ENCODE data around the gene NEK4. TPM values are rescaled to one million over a fixed set of nuclear protein-coding genes. Genes with fewer than 3 reads are reported as not detected.
A peak's percentile ranks its signal among the peaks of the same experiment; 100 is the strongest.

NEK4 gene
- total and polyA plus RNA-seq, 2 of the 13 experiments (the other 11 are each of a cell fraction or from before 2014, with no cell fraction given) = 16.5 to 38.0 TPM

DNA sequence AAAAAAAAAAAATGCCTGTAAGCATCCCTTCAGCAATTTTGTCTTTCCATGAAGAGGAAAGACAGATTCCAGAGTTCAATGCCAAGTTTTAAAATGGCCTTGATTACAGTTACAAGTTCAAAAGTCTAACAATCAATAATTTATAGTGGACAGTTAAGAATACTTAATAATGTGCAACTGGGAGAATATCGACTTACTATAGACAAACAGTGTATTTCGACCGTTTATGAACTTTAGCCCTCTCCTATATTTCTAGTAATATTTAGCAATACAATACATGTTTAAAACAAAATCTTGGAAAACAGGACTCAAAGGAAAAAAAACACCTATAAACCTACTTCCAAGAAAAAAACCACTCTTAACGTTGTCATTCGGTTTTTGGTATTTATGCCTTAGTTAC is 86.6 kb downstream of the NEK4 start:
- peaks cover 82% of the 10 kb centered on the region for H3K79me2 ChIP-seq (ENCODE audit: insufficient read depth, low read length)
- peaks cover 13% of the 10 kb centered on the region for H4K20me1 ChIP-seq (ENCODE audit: insufficient read depth, low read length)
- no peak for DNase-seq (ENCODE audit: low spot score)
- peak overlapping the region; percentile 82 for H3K27ac ChIP-seq (ENCODE audit: extremely low read length, insufficient read depth, low read length)
- ATAC-seq = no peak
- peaks cover 81% of the 10 kb centered on the region for H3K4me1 ChIP-seq (ENCODE audit: insufficient read depth, low read length)
- peaks cover 10 to 30% of the 10 kb centered on the region in 2 experiments for H3K36me3 ChIP-seq (replicated peaks in 1 of 2; ENCODE audit: control insufficient read depth in 1 of 2, insufficient read depth in 2 of 2, low read length in 2 of 2)
- CTCF ChIA-PET (ENCODE audit: low intra/inter-chr PET ratio, low total read pairs) = no interaction called here
- POLR2A ChIA-PET = interaction anchor here (4.5 to 12.6 kb wide), 2 partner anchors 12 to 21 kb away, joined by 18 to 118 read pairs; partner anchors contain the start of genes GLT8D1 and SPCS1
- peak overlapping the region; percentile 99; the same call in 1 of the 2 replicates for H3K9ac ChIP-seq (ENCODE audit: insufficient read depth, low read depth, low read length)
- H3K27me3 ChIP-seq (ENCODE audit: control insufficient read depth in 1 of 2, insufficient read depth in 2 of 2, low read length in 2 of 2) = no peaks in the 10 kb centered on the region; a peak in 1 of 5 replicates
- H2AFZ ChIP-seq (ENCODE audit: low read length) = no peak overlapping the region
- BruUV-seq (replicated peaks) = no TSS peak
- no peaks in the 10 kb centered on the region for H3K9me3 ChIP-seq (ENCODE audit: low read length)
- FAIRE-seq = no peak
- WGBS (ENCODE audit: low lambda C conversion rate) = 7% methylated on average over 5 of the region's 5 CpGs
- H3K4me3 ChIP-seq (replicated peaks in 1 of 3; ENCODE audit: insufficient read depth in 1 of 3, low read depth in 2 of 3, low read length in 3 of 3) = peak overlapping the region in 2 of 3 experiments; percentile 66 to 96; a peak in 3 of 6 replicates
- peak overlapping the region; percentile 77 for H3K4me2 ChIP-seq (ENCODE audit: low read depth, low read length)
- in situ Hi-C loops (cut with HindIII; ENCODE audit: extremely low pct_ligation_motif_present, low pct_unique_long_range_greater_than_20kb) = loop anchor here (10.0 kb wide), 1 partner anchor 229 kb away; the partner anchor contains the start of genes NISCH and TNNC1
- intact Hi-C loops (cut with micrococcal nuclease; ENCODE audit: unreplicated experiment) = no loop called here
- peak; percentile 30 for TF ChIP-seq SKI (IDR thresholded peaks at IDR 0.05; ENCODE audit: partially characterized antibody)
- TF ChIP-seq NFE2 (CRISPR knock-in tag; IDR thresholded peaks at IDR 0.05) = no peak
- no peak for TF ChIP-seq ERF (CRISPR knock-in tag; IDR thresholded peaks at IDR 0.05)
- TF ChIP-seq YY1 (IDR thresholded peaks at IDR 0.05; ENCODE audit: insufficient read depth, insufficient replicate concordance, low read depth, low read length) = no peak
- TF ChIP-seq, protein P1, sequence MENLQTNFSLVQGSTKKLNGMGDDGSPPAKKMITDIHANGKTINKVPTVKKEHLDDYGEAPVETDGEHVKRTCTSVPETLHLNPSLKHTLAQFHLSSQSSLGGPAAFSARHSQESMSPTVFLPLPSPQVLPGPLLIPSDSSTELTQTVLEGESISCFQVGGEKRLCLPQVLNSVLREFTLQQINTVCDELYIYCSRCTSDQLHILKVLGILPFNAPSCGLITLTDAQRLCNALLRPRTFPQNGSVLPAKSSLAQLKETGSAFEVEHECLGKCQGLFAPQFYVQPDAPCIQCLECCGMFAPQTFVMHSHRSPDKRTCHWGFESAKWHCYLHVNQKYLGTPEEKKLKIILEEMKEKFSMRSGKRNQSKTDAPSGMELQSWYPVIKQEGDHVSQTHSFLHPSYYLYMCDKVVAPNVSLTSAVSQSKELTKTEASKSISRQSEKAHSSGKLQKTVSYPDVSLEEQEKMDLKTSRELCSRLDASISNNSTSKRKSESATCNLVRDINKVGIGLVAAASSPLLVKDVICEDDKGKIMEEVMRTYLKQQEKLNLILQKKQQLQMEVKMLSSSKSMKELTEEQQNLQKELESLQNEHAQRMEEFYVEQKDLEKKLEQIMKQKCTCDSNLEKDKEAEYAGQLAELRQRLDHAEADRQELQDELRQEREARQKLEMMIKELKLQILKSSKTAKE (CRISPR knock-in tag; IDR thresholded peaks at IDR 0.05; ENCODE audit: borderline replicate concordance) = no peak
- TF ChIP-seq, protein P2, sequence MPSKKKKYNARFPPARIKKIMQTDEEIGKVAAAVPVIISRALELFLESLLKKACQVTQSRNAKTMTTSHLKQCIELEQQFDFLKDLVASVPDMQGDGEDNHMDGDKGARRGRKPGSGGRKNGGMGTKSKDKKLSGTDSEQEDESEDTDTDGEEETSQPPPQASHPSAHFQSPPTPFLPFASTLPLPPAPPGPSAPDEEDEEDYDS (CRISPR knock-in tag; IDR thresholded peaks at IDR 0.05) = no peak
- TF ChIP-seq HNF4G (IDR thresholded peaks at IDR 0.05; ENCODE audit: borderline replicate concordance, low read depth, low read length) = no peak
- no peak for TF ChIP-seq HNF4G (CRISPR knock-in tag; IDR thresholded peaks at IDR 0.05; ENCODE audit: borderline replicate concordance, low read depth)
- TF ChIP-seq ZNF12 (CRISPR knock-in tag; IDR thresholded peaks at IDR 0.05) = no peak
- TF ChIP-seq, protein P3, sequence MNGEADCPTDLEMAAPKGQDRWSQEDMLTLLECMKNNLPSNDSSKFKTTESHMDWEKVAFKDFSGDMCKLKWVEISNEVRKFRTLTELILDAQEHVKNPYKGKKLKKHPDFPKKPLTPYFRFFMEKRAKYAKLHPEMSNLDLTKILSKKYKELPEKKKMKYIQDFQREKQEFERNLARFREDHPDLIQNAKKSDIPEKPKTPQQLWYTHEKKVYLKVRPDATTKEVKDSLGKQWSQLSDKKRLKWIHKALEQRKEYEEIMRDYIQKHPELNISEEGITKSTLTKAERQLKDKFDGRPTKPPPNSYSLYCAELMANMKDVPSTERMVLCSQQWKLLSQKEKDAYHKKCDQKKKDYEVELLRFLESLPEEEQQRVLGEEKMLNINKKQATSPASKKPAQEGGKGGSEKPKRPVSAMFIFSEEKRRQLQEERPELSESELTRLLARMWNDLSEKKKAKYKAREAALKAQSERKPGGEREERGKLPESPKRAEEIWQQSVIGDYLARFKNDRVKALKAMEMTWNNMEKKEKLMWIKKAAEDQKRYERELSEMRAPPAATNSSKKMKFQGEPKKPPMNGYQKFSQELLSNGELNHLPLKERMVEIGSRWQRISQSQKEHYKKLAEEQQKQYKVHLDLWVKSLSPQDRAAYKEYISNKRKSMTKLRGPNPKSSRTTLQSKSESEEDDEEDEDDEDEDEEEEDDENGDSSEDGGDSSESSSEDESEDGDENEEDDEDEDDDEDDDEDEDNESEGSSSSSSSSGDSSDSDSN (CRISPR knock-in tag; IDR thresholded peaks at IDR 0.05) = no peak
- TF ChIP-seq ZNF333 (CRISPR knock-in tag; IDR thresholded peaks at IDR 0.05; ENCODE audit: borderline replicate concordance) = no peak
- TF ChIP-seq, protein P4, sequence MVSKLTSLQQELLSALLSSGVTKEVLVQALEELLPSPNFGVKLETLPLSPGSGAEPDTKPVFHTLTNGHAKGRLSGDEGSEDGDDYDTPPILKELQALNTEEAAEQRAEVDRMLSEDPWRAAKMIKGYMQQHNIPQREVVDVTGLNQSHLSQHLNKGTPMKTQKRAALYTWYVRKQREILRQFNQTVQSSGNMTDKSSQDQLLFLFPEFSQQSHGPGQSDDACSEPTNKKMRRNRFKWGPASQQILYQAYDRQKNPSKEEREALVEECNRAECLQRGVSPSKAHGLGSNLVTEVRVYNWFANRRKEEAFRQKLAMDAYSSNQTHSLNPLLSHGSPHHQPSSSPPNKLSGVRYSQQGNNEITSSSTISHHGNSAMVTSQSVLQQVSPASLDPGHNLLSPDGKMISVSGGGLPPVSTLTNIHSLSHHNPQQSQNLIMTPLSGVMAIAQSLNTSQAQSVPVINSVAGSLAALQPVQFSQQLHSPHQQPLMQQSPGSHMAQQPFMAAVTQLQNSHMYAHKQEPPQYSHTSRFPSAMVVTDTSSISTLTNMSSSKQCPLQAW (CRISPR knock-in tag; IDR thresholded peaks at IDR 0.05) = no peak
- no peak for TF ChIP-seq ZNF225 (CRISPR knock-in tag; IDR thresholded peaks at IDR 0.05)
- TF ChIP-seq TRIM24 (CRISPR knock-in tag; IDR thresholded peaks at IDR 0.05) = no peak
- TF ChIP-seq NCOR1 (IDR thresholded peaks at IDR 0.05; ENCODE audit: borderline replicate concordance, low read length) = 0 out of 2 replicates have a peak, but pooled peaks have one; percentile 34
- no peak for TF ChIP-seq MIER2 (CRISPR knock-in tag; IDR thresholded peaks at IDR 0.05)
- no peak for TF ChIP-seq SP5 (CRISPR knock-in tag; IDR thresholded peaks at IDR 0.05; ENCODE audit: borderline replicate concordance, low read depth)
- TF ChIP-seq MIXL1 (CRISPR knock-in tag; IDR thresholded peaks at IDR 0.05) = no peak

All from HepG2 (cell line).